CD4-positive, alpha-beta T cell treated with Interleukin-6 for 4 hours (primary cell): ENCODE results near the gene KBTBD13.
A peak's percentile ranks its signal among the peaks of the same experiment; 100 is the strongest.
"Not testable (repeated sequence)": the region's sequence is repeated elsewhere in the genome, so short reads cannot be mapped to it uniquely, and the experiment has no call there.

Experiments
- DNase-seq: peaks from one replicate; pipeline ENCODE4 v3.0.0-alpha.2; 2020; ENCODE audit warnings: mixed read lengths

KBTBD13 gene

DNA sequence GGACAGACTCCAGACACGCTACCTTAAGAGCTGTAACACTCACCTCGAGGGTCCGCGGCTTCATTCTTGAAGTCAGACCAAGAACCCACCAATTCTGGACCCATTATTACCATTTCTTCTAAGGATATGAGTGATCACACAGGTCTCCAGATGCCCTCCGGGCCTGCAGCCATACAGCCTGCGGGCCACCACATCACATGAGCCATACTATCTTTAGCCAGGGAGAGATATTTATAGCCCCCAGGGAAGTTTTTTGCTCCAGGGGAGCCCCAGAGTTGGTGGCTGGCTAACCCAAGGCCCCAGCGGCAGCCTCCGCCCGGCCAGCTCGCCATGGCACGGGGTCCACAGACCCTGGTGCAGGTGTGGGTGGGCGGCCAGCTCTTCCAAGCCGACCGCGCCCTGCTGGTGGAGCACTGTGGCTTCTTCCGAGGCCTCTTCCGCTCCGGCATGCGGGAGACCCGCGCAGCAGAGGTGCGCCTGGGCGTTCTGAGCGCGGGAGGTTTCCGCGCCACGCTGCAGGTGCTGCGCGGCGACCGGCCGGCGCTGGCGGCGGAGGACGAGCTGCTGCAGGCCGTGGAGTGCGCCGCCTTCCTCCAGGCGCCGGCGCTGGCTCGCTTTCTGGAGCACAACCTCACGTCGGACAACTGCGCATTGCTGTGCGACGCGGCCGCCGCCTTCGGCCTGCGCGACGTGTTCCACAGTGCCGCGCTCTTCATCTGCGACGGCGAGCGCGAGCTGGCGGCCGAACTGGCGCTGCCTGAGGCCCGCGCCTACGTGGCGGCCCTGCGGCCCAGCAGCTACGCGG lies at the start of gene KBTBD13:
Gene KBTBD13, plus strand, starts transcription at position 261 of the 805 bp plus-strand sequence. Its CDS starts 70 bp downstream, at position 331.
- DNase-seq, result no peak

DNA sequence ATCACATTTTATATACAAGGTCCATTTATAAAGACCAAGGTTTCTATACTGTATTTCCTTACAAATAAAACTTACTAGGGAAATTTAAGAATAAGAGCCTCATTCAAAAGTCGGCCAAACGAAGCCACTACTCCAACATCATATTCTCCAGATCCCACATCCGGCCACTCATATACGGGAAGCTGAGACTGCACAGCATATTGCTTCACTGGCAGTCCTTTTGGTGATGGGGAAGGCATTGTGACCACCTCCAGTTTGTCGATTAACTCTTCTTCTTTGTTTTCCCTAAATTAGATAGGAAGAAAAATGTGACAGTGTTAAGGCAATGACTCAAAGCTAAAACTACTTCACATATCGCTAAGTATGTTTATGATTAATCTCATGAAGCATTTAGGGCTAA lies 49.8 kb upstream of the KBTBD13 start:
- DNase-seq, result no peak

DNA sequence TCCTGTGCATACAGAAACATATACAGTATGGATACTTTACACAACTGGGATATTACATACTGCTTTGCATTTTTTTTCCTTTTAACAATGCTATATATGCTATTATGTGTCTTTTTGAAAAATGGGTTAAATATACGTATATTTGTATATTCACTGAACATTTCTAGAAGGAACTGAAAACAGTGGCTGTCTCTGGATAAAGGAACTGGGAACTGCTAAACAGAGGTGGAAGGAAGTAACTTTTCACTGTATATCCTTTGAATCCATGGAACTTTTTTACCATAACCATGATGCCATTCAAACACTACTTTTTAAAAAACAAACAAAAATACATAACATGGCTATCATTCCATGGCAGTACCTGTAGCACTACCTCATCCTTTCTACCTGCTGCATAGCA lies 49.0 kb upstream of the KBTBD13 start:
- no peak for DNase-seq

DNA sequence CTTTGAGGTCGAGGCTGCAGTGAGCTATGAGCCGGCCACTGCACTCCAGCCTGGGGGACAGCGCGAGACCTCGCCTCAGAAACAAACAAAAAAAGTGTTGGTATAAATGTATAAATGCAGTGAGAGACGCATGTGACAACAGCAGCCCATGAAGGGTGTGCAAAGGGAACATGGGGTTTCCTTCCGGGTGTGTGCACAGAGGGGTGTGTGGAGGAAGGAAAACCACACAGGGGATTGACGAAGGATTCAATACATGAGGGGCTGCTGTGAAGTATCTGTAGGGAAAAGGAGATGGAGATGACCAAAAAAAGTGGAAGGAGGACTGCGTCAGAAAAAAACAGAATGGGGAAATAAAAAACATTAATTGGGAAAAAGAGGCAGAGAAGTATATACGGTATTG lies 48.2 kb upstream of the KBTBD13 start:
- peak; percentile 32 for DNase-seq

DNA sequence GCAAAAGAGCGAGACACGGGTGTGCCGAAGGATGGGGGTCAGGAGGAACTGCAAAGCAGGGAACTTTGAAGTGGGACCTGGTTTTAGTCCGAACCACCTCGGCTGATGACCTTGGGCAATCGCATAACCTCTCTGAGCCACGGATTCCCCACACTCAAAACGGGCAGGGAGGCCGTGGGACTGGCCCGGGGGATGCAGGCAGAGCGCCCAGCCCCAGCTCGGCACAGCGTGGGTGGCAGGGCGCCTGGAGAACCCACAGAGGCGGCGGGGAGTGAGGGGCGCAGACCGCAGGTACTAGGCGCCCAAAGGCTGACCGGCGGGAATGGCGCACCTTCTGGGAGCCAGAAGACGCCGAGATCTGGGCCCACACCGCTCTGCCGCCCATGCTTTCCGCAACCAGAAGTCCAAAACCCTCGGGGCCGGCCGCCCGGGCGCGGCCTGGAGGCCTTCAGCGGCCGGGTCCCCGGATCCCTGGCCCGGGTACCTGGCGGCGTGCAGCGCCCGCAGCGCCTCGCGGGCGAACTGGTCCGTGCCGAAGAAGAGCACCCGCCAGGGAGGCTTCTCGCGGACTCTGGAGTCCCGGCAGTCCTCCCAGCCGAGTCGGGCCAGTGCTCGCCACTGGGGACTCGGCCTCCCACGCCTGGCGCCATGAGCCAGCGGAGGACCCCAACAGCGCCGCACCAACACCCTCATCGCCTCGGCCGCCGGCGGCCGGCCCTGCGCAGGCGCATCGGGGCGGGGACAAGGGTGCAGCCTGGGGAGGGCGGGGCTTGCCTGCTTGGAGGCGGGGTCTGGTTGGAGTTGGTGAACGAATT lies 47.4 kb upstream of the KBTBD13 start, which contains the start of gene MTFMT:
Gene MTFMT, minus strand, starts transcription at position 719 of the 815 bp plus-strand sequence. Its CDS starts 26 bp downstream, at position 693.
- DNase-seq, result peak; percentile 97

DNA sequence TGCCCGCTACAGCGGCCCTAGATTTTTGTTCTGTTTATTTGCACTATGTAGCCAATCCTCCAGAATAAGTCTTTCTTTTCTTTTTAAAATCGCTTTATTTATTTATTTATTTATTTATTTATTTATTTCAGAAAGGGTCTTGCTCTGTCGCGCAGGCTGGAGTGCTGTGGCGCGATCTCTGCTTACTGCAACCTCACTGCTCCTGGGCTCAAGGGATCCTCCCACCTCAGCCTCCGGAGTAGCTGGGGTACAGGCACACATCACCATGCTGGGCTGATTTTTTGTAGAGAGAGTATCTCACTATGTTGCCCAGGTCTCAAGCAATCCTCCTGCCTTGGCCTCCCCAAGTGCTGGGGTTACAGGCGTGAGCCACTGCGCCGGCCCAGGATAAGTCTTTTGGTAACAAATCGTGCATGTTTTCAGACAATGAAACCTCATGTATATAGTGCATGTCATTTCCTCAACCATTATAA lies 46.8 kb upstream of the KBTBD13 start:
- DNase-seq, result no peak

DNA sequence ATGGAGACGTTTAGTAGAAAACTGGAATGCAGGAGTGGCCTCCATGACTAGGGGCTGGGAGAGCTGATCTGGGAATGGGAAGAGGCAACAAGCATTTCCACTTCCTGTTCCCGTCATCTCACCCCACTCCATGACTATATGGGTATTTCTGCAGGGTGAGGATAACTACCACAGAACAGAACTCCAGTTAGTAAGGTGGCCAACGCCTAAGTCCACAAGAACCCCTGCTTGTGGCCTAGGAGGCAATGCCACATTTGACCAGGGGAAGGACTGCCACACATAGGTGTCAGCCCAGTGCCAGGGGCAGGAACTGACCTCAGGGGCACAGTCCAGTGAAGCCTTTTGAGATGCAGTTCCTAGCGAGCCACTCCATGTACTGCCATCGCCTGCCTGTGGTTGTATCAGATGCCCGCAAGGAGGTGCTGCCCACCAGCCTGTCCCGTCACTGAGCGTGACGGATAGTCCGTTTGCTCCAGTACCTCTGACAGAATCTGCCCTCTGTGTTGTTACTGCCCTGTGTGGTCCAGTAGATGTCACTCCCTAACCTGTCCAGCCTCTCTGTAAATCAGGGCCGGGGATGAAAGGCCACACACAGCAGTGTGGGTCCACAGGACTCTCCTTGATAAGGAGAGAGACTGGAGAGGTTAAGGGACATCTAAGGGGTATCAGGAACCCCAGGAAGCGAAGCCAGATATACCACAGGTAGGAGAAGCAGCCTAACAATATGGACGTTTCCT lies 43.6 kb upstream of the KBTBD13 start:
- DNase-seq, result peak; percentile 46

DNA sequence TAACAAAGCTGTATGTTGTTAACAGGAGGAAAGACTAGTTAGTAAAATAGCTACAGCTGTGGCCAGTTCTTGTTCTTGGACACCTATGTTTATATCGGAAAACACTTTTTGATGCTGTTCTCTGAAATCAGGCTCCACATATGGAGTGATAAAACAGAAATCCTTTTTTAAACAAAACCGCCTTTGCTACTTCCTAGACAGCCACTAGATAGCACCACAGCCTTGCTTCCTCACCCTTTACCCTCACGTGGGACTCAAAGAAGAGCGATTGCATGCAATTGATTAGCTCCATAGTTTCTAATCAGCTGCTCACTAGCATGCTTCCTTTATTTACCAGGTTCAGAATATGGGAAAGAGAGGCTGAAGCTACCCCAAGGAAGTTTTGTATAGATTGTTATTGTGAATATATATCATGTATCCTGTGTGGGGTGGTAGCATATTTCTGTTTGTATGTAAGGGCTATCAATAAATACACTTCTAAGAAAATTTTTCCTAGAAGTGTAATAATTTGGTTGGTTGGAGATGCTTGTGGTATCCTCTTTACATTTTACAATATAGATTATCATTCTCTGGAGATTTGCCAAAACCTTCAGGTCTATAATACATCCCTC lies 42.8 kb upstream of the KBTBD13 start:
- peak; percentile 32 for DNase-seq

DNA sequence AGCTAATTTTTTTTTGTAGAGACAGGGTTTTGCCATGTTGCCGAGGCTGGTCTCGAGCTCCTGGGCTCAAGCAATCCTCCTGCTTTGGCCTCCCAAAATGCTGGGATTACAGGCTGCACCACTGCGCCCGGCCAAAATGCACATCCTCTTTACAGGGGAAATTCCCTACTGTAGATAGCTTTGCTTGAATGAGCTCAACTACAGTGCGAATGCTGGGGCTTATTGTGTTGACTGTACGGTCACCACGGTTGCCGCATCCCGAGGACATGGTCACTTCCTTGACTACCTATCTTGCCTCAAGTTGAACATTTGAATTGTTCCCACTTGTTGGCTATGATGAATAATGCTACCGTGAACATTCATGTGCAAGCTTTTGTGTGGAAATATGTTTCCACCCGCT lies 41.8 kb upstream of the KBTBD13 start:
- DNase-seq, result no peak

DNA sequence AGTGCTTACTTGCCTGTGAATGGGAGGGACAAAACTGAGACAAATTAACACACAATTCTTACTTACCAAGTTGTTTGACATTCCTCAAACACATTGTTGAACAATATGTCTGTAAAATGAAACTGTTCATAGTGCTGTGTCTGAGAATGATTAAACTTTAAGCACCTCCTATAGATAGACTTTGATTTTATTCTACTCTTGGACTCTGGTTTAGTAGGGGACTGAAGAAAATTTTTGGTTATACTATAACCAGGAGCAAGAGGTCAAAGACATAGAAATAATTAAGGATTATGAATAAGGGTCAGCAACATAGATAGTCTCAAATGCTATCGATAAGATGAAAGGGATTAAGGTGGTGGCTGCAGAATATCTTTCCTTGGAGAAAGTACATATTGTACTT lies 39.2 kb upstream of the KBTBD13 start:
- DNase-seq, result no peak

DNA sequence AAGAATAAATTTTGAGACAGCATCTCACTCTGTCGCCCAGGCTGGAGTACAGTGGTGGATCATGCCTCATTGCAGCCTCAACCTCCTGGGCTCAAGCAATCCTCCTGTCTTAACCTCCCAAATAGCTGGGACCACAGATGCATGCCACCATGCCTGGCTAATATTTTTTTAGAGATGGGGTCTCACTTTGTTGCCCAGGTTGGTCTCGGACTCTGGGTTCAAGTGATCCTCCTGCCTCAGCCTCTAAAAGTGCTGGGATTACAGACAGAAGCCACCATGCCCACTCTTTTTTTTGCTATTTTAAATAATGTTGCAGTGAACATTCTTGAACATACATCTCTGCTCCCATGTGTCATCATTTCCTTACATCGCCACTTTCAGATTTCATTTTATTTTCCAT lies 38.1 kb upstream of the KBTBD13 start:
- DNase-seq, result no peak

DNA sequence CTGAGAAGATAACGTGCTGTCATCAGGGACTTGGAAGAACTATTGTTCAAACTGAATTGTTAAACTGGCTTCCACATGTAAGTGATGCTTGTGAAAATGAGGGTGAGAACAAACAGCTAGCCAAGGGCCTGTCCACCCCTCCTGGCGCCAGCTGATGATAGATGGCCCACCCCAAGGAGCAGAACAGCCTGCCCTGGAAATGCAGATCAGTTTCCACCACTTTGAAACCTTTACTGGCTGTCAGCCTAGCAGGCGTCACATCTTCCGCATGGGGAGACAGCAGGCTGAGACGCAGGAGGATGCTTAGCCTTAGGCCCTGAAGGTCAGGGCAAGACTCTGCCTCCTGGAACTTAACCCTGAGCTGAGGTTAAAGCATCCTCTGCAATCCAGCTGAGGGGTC lies 37.7 kb upstream of the KBTBD13 start:
- DNase-seq, result no peak

DNA sequence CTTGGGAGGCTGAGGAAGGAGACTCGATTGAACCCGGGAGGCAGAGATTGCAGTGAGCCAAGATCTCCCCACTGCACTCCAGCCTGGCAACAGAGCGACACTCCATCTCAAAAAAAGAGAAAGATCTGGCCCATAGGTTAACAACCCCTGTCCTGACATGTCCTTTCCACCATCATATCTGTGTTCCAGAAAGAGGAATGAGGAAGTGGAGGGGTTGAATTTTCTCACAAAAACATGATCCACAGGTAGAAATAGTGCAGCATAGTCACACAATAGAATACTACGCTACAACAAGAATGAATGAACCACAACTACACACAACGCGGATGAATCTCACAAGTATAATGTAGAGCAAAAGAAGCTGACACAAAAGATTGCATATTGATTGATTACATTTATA lies 36.1 kb upstream of the KBTBD13 start:
- no peak for DNase-seq

DNA sequence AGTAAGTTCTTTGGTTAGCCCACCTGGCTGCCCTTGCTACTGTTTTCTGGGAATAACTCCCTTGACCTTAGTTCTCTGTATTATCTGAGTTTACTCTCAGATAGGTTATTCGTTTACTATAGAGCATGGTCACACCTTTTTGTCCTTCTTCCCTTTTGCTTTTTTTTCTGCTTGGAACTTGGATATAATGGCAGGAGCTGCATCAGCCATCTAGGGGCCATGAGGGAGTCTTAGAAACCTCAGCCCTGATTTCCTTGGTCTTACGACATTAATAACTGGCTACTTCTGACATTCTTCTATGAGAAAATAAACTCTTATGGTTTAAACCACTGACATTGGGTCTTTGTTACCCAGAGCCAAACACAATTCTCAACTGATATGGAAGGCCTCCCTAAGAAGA lies 34.8 kb upstream of the KBTBD13 start:
- DNase-seq, result no peak

DNA sequence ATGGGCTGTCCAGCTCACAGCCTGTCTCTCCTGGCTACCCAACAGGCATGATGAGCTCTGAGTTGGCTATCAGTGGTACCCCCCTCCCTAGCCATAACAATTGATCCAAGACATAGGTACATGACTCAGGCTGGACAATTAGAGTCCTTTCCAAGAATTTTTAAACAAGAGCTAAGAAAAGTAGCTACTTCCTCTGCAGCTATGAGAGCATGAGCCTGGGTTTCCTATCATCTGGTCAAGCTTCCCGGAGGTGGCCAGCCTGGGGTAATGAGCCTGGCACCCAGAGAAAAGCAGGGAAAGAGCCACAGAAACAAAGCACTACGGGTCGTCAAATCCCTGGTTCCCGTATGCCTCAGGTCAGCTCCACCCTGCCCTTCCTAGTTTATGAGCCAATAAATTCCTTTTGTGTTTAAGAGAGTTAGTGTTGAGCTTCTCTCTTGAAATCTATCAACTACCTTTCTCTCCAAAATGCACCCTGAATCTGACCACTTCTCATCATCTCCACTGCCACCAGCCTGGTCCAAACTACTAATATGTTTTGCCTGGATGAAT lies 33.7 kb upstream of the KBTBD13 start:
- no peak for DNase-seq

DNA sequence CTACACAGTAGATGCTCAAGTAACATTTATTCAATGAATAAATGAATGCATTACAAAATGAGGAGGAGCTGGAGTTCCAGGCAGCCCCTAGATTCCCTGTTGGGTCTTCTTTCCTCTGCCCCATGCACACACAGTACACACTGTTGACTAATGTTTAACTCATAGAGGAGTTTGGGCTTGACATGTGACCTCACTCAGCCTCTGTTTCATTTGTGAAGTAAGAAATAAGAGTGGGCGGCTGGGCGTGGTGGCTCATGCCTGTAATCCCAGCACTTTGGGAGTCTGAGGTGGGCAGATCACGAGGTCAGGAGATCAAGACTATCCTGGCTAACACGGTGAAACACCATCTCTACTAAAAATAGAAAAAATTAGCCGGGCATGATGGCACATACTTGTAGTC lies 32.3 kb upstream of the KBTBD13 start:
- not testable (repeated sequence) for DNase-seq

DNA sequence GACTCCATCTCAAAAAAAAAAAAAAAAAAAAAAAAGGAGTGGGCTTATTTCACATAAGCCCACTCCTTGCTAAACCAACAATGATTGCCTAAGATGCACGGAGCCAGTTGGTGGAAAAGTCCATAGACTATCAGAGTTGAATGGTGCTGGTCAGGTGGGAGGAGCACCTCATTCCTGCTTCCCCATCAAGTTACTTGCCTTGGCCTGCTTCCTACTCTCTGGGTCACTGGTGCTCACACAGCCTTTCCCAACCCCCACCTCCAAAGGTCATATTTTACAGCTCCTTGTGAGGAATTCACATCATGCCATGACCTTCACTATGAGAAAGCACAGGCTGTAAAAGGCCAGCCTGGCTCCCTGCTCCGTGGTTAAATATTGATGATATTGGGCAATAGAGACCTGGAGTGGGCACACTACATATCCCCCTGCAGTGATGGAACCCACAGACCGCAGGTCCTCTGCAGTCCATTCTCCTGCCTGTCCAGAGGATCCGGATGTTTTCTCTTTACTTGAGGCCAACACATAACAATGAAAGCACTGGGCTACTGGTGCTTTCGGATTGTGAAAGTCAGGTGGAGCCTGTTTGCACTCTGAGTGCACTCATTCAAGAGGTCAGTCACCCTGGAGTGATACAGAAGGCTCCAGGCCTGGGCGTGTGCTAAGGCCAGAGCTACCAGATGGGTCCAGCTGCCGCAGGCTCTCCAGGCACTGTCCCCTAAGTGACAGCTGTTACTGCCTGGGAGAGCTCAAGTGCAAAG lies 31.6 kb upstream of the KBTBD13 start, which contains the start of gene SLC51B:
Gene SLC51B, plus strand, starts transcription at position 664 of the 758 bp plus-strand sequence. CDS start 4,618 bp downstream, outside the sequence.
- DNase-seq, result no peak

DNA sequence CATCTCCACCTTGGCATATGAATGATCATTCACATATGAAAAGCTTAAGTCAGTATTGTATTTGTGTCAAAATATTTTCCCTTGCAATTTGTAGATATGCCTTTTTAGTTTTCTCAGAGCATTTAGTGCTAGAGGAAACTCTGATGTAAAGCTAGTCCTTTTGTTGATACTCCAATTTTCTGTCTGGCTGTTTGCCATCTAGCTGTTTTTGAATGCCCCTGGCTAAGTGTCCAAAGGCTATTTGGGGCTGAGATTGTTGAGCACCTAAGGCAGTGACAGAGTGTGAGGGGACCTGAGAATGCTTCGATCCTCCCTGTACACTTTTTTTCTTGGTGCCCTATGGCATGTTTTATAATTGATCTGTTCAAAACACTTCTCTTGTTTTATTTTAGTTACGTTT lies 28.3 kb upstream of the KBTBD13 start:
- DNase-seq, result no peak

DNA sequence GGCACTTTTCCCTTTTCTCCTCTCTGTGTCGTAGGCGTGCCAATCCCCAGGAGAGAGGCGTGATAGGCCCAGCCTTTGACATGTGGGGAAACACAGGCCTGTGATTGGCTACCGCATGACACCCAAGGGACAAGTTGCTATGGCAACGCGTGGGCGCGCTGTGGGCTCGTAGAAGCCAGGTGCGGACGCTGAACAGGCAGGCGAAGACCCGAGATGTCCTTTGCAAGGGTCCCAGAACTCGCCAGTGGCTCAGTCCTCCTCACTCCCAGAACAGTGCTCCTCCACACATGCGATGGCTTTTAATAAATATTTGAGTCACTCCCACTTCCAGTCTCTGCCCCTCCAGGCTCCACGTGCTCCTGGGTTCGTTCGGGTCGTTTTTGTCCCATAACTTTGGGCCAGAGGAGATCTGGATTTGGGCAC lies 27.1 kb upstream of the KBTBD13 start:
- DNase-seq, result peak; percentile 88

DNA sequence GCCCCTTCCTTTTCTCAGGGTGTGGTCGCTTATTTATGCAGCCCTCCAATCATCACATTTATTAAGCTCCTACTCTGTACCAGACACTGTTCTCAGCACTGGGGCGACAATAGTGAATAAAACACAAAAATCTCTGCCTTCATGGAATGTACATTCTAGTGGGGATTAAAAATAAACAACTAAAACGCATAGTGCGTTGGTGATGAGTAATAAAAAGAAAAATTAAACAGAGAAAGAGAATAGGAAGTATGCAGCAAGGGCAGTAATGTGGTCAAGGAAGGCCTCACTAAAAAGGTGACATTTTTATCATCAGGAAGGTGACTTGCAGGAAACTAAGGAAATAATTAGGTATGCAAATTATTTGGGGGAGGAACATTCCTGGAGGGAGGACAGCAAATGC lies 26.3 kb upstream of the KBTBD13 start:
- DNase-seq, result no peak

DNA sequence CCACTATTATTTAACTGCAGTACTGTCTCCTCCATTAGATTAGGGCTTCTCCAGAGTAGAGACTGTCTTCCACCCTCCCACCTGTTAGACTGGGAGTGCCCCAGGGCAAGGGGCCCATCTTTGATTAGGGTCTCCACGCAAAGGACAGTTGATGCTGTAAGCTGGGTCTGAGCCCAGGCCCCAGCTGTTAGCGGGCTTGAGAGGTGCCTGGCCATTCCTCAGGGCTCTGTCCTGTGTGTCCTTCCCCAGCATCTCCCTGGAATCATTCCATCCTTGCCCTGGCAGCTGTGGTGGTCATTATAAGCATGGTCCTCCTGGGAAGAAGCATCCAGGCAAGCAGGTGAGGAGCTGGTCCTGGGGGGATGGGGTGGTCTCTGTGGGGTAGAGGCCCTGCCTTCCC lies 25.3 kb upstream of the KBTBD13 start:
- DNase-seq, result no peak
